Measurements from ENCODE around the gene R3HDM2.

The R3HDM2 gene

GRCh38 chr12:57214398-57214781 lies 216.5 kb downstream of the R3HDM2 start:
- DNase-seq: peak; percentile 58

GRCh38 chr12:57213763-57214397 lies 217.0 kb downstream of the R3HDM2 start:
- DNase-seq: no peak

- DNase-seq: peak; percentile 88
These were observed 217.7 kb downstream of the R3HDM2 start for GRCh38 chr12:57213058-57213715.

- DNase-seq: no peak
These were observed 218.2 kb downstream of the R3HDM2 start for GRCh38 chr12:57212701-57213057.

GRCh38 chr12:57211791-57212700 lies 218.8 kb downstream of the R3HDM2 start:
- DNase-seq: no peak

- DNase-seq: no peak
These were observed 219.7 kb downstream of the R3HDM2 start for GRCh38 chr12:57210926-57211692.

- no peak for DNase-seq
These were observed 220.4 kb downstream of the R3HDM2 start for GRCh38 chr12:57210461-57210860.

GRCh38 chr12:57209916-57210315 lies 220.9 kb downstream of the R3HDM2 start:
- no peak for DNase-seq

- DNase-seq: no peak
These were observed 222.1 kb downstream of the R3HDM2 start for GRCh38 chr12:57208631-57209282.

GRCh38 chr12:57207731-57208630 lies 222.9 kb downstream of the R3HDM2 start:
- no peak for DNase-seq

- no peak for DNase-seq
These were observed 224.9 kb downstream of the R3HDM2 start for GRCh38 chr12:57205931-57206330.

GRCh38 chr12:57205186-57205585 lies 225.7 kb downstream of the R3HDM2 start:
- DNase-seq: no peak

GRCh38 chr12:57204454-57204853 lies 226.4 kb downstream of the R3HDM2 start:
- no peak for DNase-seq

GRCh38 chr12:57203791-57204190 lies 227.1 kb downstream of the R3HDM2 start:
- DNase-seq: no peak

Data from fibroblast of skin of scalp (primary cell).